ENCODE measurements around the gene STK32A. TPM values are rescaled to one million over a fixed set of nuclear protein-coding genes. Genes with fewer than 3 reads are reported as not detected.

The STK32A gene
- total and polyA plus RNA-seq, 10 donors, result 0.15 to 3.1 (median 0.90) TPM

- H3K36me3 ChIP-seq, result peaks cover 0 to 38% (median 10%) of the 10 kb centered on the region in 6 donors
- H3K4me1 ChIP-seq, result peaks cover 0 to 11% (median 0%) of the 10 kb centered on the region in 6 donors
- WGBS, 5 donors, result 74 to 93% (median 89%) methylated on average over 7 of the region's 7 CpGs
- no peak overlapping the region for H3K27ac ChIP-seq
- TF ChIP-seq POLR2A (IDR thresholded peaks at IDR 0.05) (no peak), POLR2AphosphoS5 (IDR thresholded peaks at IDR 0.05) (no peak), CTCF (IDR thresholded peaks at IDR 0.05 in 8 of 11, conservative IDR thresholded peaks at IDR 0.05 in 3 of 11) (no peak)
- no peaks in the 10 kb centered on the region for H3K9me3 ChIP-seq
- DNase-seq, result no peak
- intact Hi-C loops (cut with DNase I; ENCODE audit: low total_unique reads), result no loop called here
- H3K27me3 ChIP-seq (replicated peaks in 1 of 7), result no peaks in the 10 kb centered on the region
- H3K4me3 ChIP-seq, result no peak overlapping the region
Measured at GRCh38 chr5:147400126-147400809, 165.4 kb downstream of the STK32A start.

GRCh38 chr5:147400881-147401280 lies 166.1 kb downstream of the STK32A start:
- H3K27me3 ChIP-seq (replicated peaks in 1 of 7), result no peaks in the 10 kb centered on the region
- H3K27ac ChIP-seq, result no peak overlapping the region
- H3K4me1 ChIP-seq, result peaks cover 0 to 11% (median 0%) of the 10 kb centered on the region in 6 donors
- no peak overlapping the region for H3K4me3 ChIP-seq
- H3K36me3 ChIP-seq, result peaks cover 0 to 44% (median 10%) of the 10 kb centered on the region in 6 donors
- H3K9me3 ChIP-seq, result no peaks in the 10 kb centered on the region
- DNase-seq, result no peak
- TF ChIP-seq CTCF (IDR thresholded peaks at IDR 0.05 in 8 of 11, conservative IDR thresholded peaks at IDR 0.05 in 3 of 11) (no peak), POLR2A (IDR thresholded peaks at IDR 0.05) (no peak), POLR2AphosphoS5 (IDR thresholded peaks at IDR 0.05) (no peak)
- intact Hi-C loops (cut with DNase I; ENCODE audit: low total_unique reads), result no loop called here

DNA sequence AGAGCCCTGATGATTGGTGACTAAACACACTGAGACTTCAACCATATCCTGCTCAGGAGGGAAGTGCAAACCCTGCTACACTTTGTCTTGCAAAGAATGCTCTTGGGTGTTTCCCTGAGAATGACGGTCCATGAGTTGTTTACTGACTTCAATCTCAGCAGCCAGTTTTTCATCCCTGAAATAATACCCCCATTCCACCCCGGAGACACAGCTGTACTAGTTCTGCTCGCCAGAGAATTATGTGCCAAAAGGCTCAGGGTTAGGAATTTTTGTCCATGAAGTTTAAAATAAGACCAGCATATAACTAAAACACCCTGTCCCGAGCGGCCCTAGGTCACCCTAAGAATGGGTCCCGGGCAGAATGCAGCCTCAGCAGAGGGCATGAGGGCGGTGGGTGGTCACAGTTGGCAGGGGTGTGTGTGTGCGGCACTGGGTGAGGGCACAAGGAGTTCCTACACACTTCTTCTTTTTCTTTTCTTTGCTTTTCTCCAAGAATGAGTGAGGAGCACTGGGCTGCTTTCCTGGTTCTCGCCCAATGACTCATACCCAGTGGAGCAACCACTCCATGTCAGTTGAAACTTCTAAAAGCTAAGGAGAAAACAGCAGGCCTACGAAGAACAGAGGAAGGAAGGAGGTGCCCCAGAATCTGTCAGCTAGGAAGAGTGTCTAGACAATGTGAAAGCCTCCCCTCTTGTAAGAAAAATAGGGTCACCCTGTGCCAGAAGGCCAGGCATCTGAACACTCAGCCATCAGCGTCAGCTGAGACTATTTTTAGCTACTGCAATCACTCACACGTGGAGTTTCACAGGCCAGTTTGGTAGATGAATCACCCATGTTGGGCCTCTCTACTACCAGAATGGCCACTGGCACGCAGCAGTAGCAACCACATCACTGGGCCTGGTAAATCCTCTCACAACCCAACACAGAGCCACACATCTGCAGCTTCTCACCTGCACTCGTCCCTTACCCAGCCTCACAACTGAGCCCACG lies 169.1 kb downstream of the STK32A start:
- no peak overlapping the region for H3K4me3 ChIP-seq
- H3K27me3 ChIP-seq (replicated peaks in 1 of 7), result no peaks in the 10 kb centered on the region
- H3K36me3 ChIP-seq, result peaks cover 0 to 33% (median 4%) of the 10 kb centered on the region in 6 donors
- intact Hi-C loops (cut with DNase I; ENCODE audit: low total_unique reads), result no loop called here
- DNase-seq, result no peak
- no peak for TF ChIP-seq CTCF (IDR thresholded peaks at IDR 0.05 in 8 of 11, conservative IDR thresholded peaks at IDR 0.05 in 3 of 11)
- TF ChIP-seq POLR2AphosphoS5 (IDR thresholded peaks at IDR 0.05), result peak in 1 of 3 donors; percentile 28
- no peak for TF ChIP-seq POLR2A (IDR thresholded peaks at IDR 0.05)
- peak overlapping the region in 7 of 8 donors; percentile 34 to 71 (median 63) for H3K27ac ChIP-seq
- H3K4me1 ChIP-seq, result peaks cover 0 to 6% (median 0%) of the 10 kb centered on the region in 6 donors
- 56 to 71% (median 65%) methylated on average over 15 of the region's 15 CpGs for WGBS, 5 donors
- no peaks in the 10 kb centered on the region for H3K9me3 ChIP-seq

Measured in spleen (tissue), 11 donors.